ENCODE results near the gene OR6C65.
"Not testable (repeated sequence)": the region's sequence is repeated elsewhere in the genome, so short reads cannot be mapped to it uniquely, and the experiment has no call there.

Gene OR6C65

DNA sequence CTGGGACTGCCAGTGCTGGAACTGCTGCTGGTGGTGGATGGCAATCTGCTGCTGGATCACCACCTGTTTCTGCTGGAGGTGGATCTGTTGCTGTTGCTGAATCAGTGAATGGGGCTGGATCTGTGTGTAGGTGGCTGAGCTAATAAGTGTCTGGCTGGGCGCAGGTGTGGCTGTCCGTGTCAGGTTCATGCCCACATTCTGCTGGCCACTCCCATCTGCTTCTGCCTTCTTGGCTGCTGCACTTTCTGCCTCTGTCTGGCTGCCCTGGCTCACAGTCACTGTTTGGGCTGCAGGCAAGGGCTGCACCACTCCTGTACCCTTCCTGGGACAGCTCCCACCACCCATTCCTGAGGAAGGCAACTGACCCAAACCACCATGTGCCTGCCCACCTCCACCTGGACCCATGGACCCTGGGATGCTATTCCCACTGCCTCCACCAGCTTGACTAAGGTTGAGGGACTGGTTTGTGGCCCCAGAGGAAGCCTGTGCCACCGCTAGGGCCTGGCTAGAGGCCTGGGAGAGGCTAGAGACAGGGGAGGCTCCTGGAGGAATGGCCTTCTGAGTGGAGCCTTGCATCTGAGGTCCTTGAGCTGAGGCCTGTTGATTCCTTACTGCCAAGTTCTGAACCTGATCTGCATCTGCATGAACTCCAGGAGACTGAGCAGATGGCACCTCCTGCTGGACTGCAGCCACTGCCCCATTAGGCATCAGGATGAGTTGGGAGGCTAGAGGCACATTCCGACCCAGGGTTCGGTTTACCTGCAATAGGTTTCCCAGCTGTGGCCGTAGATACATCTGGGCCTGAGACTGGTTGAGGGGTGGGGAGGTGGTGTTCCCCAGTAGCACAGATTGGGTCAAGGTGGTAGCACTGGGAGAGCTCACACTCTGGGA is 13.4 kb downstream of the OR6C65 start:
- not testable (repeated sequence) for H3K9me3 ChIP-seq (replicated peaks; ENCODE audit: low read length); H3K9ac ChIP-seq (ENCODE audit: low read depth, low read length); H3K36me3 ChIP-seq (ENCODE audit: insufficient read depth, low read length); H3K4me1 ChIP-seq (ENCODE audit: control insufficient read depth, insufficient read depth, low read length); H3K4me2 ChIP-seq (ENCODE audit: low read length); H3K4me3 ChIP-seq (ENCODE audit: low read length); H3K27me3 ChIP-seq (ENCODE audit: control insufficient read depth, insufficient read depth, low read length)

GRCh38 chr12:55414396-55414823 is 14.1 kb downstream of the OR6C65 start:
- not testable (repeated sequence) for H3K36me3 ChIP-seq (ENCODE audit: insufficient read depth, low read length); H3K4me3 ChIP-seq (ENCODE audit: low read length)

DNA sequence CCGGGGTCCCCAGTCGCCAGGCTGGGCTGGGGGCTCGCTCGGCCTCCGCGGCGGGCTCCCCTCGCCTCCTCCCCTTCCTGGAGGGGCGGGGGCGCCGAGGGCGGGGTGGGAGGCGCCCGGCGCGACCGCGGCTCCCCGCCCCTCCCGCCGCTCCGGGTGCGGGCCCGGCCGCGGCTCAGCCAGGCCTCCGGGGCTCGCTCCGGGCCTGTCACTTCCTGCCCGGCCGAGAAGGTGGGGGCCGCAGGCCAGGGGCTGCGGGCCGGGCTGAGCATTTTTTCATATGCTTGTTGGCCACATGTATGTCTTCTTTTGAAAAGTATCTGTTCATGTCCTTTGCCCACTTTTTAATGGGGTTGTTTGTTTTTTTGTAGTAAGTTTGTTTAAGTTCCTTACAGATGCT is 14.6 kb downstream of the OR6C65 start:
- not testable (repeated sequence) for H3K36me3 ChIP-seq (ENCODE audit: insufficient read depth, low read length); H3K9ac ChIP-seq (ENCODE audit: low read depth, low read length); H3K27me3 ChIP-seq (ENCODE audit: control insufficient read depth, insufficient read depth, low read length); H3K9me3 ChIP-seq (replicated peaks; ENCODE audit: low read length); H3K4me2 ChIP-seq (ENCODE audit: low read length); H3K4me3 ChIP-seq (ENCODE audit: low read length); H3K4me1 ChIP-seq (ENCODE audit: control insufficient read depth, insufficient read depth, low read length)

More at GRCh38 chr12:55414396-55414823, 14.1 kb downstream of the OR6C65 start:
- H3K4me2 ChIP-seq (ENCODE audit: low read length); H3K27me3 ChIP-seq (ENCODE audit: control insufficient read depth, insufficient read depth, low read length); H3K4me1 ChIP-seq (ENCODE audit: control insufficient read depth, insufficient read depth, low read length); H3K9ac ChIP-seq (ENCODE audit: low read depth, low read length); H3K9me3 ChIP-seq (replicated peaks; ENCODE audit: low read length): not testable (repeated sequence)

DNA sequence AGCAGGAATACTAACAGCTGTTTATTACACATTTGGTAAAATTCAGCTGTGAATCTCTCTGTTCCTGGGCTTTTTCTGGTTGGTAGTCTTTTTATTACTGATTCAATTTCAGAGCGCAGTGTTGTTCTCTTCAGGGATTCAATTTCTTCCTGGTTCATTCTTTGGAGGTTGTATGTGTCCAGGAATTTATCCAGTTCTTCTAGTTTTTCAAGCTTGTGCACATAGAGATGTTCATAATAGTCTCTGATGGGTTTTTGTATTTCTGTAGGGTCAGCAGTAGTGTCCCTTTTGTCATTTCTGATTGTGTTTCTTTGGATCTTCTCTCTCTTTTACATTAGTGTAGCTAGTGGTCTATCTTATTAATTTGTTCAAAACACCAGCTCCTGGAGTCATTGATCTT is 16.6 kb downstream of the OR6C65 start:
- H3K4me2 ChIP-seq (ENCODE audit: low read length) = no peak overlapping the region
- H3K9ac ChIP-seq (ENCODE audit: low read depth, low read length) = no peak overlapping the region
- no peaks in the 10 kb centered on the region for H3K9me3 ChIP-seq (replicated peaks; ENCODE audit: low read length)
- peaks cover 8% of the 10 kb centered on the region for H3K27me3 ChIP-seq (ENCODE audit: control insufficient read depth, insufficient read depth, low read length)
- no peak overlapping the region for H3K4me3 ChIP-seq (ENCODE audit: low read length)
- no peaks in the 10 kb centered on the region for H3K36me3 ChIP-seq (ENCODE audit: insufficient read depth, low read length)
- no peaks in the 10 kb centered on the region for H3K4me1 ChIP-seq (ENCODE audit: control insufficient read depth, insufficient read depth, low read length)

DNA sequence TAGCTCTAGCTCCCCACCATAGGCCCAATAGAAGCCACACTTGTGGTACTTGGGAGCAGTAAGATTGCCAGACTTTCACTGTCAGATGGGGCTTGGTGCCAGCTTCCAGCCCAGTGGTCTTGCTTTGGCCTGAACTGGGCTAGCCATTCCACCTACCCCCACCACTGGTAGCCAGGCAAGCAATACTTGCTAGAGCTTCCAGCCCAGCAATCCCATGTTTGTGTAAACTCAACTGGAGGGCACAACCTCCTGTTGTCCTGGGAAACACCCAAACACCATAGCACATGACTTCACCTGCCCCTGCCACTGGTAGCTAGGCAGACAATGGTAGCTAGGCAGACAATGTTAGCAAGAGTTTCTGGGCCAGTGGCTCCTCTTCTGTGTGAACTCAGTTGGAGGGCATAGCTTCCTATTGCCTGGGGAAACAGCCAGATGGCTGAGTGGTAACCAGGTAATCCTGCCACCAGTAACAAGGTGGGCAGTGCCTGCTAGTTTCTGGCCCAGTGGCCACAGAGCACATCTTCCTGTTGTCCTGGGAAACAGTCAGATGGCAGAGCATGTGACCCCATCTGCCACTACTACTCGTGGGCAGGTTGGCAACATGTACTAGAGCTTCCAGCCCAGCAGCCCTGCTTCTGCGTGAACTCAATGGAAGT is 20.1 kb downstream of the OR6C65 start:
- no peaks in the 10 kb centered on the region for H3K4me1 ChIP-seq (ENCODE audit: control insufficient read depth, insufficient read depth, low read length)
- H3K27me3 ChIP-seq (ENCODE audit: control insufficient read depth, insufficient read depth, low read length) = peaks cover 8% of the 10 kb centered on the region
- H3K4me2 ChIP-seq (ENCODE audit: low read length) = no peak overlapping the region
- H3K9ac ChIP-seq (ENCODE audit: low read depth, low read length) = no peak overlapping the region
- no peaks in the 10 kb centered on the region for H3K9me3 ChIP-seq (replicated peaks; ENCODE audit: low read length)
- no peaks in the 10 kb centered on the region for H3K36me3 ChIP-seq (ENCODE audit: insufficient read depth, low read length)
- no peak overlapping the region for H3K4me3 ChIP-seq (ENCODE audit: low read length)

DNA sequence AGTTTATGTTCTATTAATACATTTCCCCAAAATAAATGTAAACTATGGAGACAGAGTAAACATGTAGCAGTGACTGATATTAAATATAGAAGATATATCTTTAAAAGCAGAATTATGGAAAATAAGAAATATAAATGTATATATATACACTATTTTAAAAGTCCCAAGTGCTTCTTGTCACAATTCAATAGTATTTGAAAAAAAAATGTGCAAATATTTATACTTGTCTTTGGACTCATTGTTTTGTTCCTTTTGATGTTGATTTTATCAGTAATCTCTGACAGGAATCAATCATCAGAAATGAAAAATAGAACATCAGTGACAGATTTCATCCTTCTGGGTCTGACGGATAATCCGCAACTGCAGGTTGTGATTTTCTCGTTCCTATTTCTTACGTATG is 25.6 kb downstream of the OR6C65 start, which contains the start of gene OR6C76:
TSS of gene OR6C76 (plus strand) at position 301 of the 400 bp plus-strand sequence. CDS start at position 301, 0 bp downstream.
- H3K36me3 ChIP-seq (ENCODE audit: insufficient read depth, low read length) = no peaks in the 10 kb centered on the region
- no peak within 1 kb of the TSS for H3K9ac ChIP-seq (ENCODE audit: low read depth, low read length)
- H3K4me2 ChIP-seq (ENCODE audit: low read length) = no peak within 1 kb of the TSS
- no peak within 1 kb of the TSS for H3K4me3 ChIP-seq (ENCODE audit: low read length)
- H3K4me1 ChIP-seq (ENCODE audit: control insufficient read depth, insufficient read depth, low read length) = no peaks in the 10 kb centered on the region
- H3K27me3 ChIP-seq (ENCODE audit: control insufficient read depth, insufficient read depth, low read length) = no peaks in the 10 kb centered on the region
- no peaks in the 10 kb centered on the region for H3K9me3 ChIP-seq (replicated peaks; ENCODE audit: low read length)

GRCh38 chr12:55428331-55429243 is 28.3 kb downstream of the OR6C65 start:
- no peaks in the 10 kb centered on the region for H3K27me3 ChIP-seq (ENCODE audit: control insufficient read depth, insufficient read depth, low read length)
- no peak overlapping the region for H3K4me3 ChIP-seq (ENCODE audit: low read length)
- H3K36me3 ChIP-seq (ENCODE audit: insufficient read depth, low read length) = no peaks in the 10 kb centered on the region
- no peaks in the 10 kb centered on the region for H3K4me1 ChIP-seq (ENCODE audit: control insufficient read depth, insufficient read depth, low read length)
- no peak overlapping the region for H3K4me2 ChIP-seq (ENCODE audit: low read length)
- no peaks in the 10 kb centered on the region for H3K9me3 ChIP-seq (replicated peaks; ENCODE audit: low read length)
- no peak overlapping the region for H3K9ac ChIP-seq (ENCODE audit: low read depth, low read length)

- H3K36me3 ChIP-seq (ENCODE audit: insufficient read depth, low read length); H3K9ac ChIP-seq (ENCODE audit: low read depth, low read length); H3K4me3 ChIP-seq (ENCODE audit: low read length); H3K27me3 ChIP-seq (ENCODE audit: control insufficient read depth, insufficient read depth, low read length); H3K4me2 ChIP-seq (ENCODE audit: low read length); H3K9me3 ChIP-seq (replicated peaks; ENCODE audit: low read length); H3K4me1 ChIP-seq (ENCODE audit: control insufficient read depth, insufficient read depth, low read length): not testable (repeated sequence)
Observed at GRCh38 chr12:55441233-55441632, 40.9 kb downstream of the OR6C65 start.

- H3K9me3 ChIP-seq (replicated peaks; ENCODE audit: low read length) = no peaks in the 10 kb centered on the region
Observed at GRCh38 chr12:55443776-55444175, 43.4 kb downstream of the OR6C65 start, which contains the start of gene OR6C2. OR6C2 (plus strand) TSS chr12:55444076; CDS start chr12:55452214, 8,138 bp downstream.

DNA sequence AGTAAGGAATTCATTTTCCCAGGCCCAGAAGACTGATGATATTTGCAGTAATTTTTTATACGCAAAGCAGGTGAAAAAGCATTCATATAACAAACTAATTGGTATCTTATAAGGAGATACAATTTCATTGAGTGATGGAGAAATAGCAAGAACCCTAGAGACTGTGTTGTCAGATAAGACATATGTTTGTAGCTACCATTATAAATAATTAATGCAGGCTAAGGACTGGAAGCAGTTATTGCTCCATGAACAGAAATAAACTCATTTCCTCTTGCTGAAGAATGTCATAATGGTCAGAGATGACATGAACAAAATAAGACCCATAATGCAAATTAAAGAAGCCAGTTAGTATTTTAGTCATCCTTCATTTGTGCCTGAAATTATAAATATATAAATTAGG is 45.0 kb downstream of the OR6C65 start:
- H3K27me3 ChIP-seq (ENCODE audit: control insufficient read depth, insufficient read depth, low read length) = peaks cover 3% of the 10 kb centered on the region
- H3K4me3 ChIP-seq (ENCODE audit: low read length) = no peak overlapping the region
- H3K36me3 ChIP-seq (ENCODE audit: insufficient read depth, low read length) = no peaks in the 10 kb centered on the region
- no peak overlapping the region for H3K9ac ChIP-seq (ENCODE audit: low read depth, low read length)
- H3K4me1 ChIP-seq (ENCODE audit: control insufficient read depth, insufficient read depth, low read length) = no peaks in the 10 kb centered on the region
- no peak overlapping the region for H3K4me2 ChIP-seq (ENCODE audit: low read length)
- no peaks in the 10 kb centered on the region for H3K9me3 ChIP-seq (replicated peaks; ENCODE audit: low read length)

More at GRCh38 chr12:55443776-55444175, 43.4 kb downstream of the OR6C65 start, which contains the start of gene OR6C2:
- H3K27me3 ChIP-seq (ENCODE audit: control insufficient read depth, insufficient read depth, low read length) = peaks cover 3% of the 10 kb centered on the region
- H3K4me1 ChIP-seq (ENCODE audit: control insufficient read depth, insufficient read depth, low read length) = no peaks in the 10 kb centered on the region
- no peaks in the 10 kb centered on the region for H3K36me3 ChIP-seq (ENCODE audit: insufficient read depth, low read length)
- no peak within 1 kb of the TSS for H3K4me3 ChIP-seq (ENCODE audit: low read length)
- H3K4me2 ChIP-seq (ENCODE audit: low read length) = no peak within 1 kb of the TSS
- no peak within 1 kb of the TSS for H3K9ac ChIP-seq (ENCODE audit: low read depth, low read length)

DNA sequence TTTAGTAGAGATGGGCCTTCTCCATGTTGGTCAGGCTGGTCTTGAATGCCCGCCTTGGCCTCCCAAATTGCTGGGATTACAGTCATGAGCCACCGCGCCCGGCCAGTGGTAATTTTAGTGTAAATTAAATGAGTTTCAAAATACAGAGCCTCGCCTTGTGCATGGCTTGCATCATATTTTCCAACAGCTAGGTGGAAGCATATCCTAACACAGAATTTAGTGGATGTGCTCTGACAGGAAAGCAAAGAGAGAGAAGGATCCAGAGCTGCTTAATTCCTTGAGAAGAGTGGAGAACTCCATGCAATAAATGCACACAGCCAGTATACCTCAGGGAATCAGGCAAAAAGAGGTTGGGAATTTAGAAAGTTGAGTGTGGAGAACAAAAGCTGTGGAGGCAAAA is 46.0 kb downstream of the OR6C65 start:
- Histone ChIP-seq H3K4me3 (ENCODE audit: low read length) (no peak overlapping the region), H3K9ac (ENCODE audit: low read depth, low read length) (no peak overlapping the region), H3K36me3 (ENCODE audit: insufficient read depth, low read length) (no peaks in the 10 kb centered on the region), H3K4me2 (ENCODE audit: low read length) (no peak overlapping the region), H3K9me3 (replicated peaks; ENCODE audit: low read length) (no peaks in the 10 kb centered on the region), H3K27me3 (ENCODE audit: control insufficient read depth, insufficient read depth, low read length) (peaks cover 6% of the 10 kb centered on the region), H3K4me1 (ENCODE audit: control insufficient read depth, insufficient read depth, low read length) (no peaks in the 10 kb centered on the region)

All from skeletal muscle satellite cell (primary cell).